SK-N-SH (cell line): Measurements from ENCODE around the gene LRRC27. TPM values are rescaled to one million over a fixed set of nuclear protein-coding genes. Genes with fewer than 3 reads are reported as not detected.

ENCODE experiments used
- CTCF ChIA-PET: fragments of 300-600, 350-600 bp; formaldehyde crosslinking; extraction: SDS; loops from one replicate; lab custom pipeline; 2021; lab: Yijun Ruan, JAX
- POLR2A ChIA-PET: fragments of 350-600 bp; sonication (Branson Sonifier 250); formaldehyde crosslinking; extraction: SDS; loops from one replicate; lab custom pipeline; 2020; ENCODE audit warnings: antibody characterized with exemption, inconsistent platforms; lab: Yijun Ruan, JAX
- DNase-seq: peaks from one replicate; pipeline ENCODE4 v3.0.0; 2012
- H2AFZ ChIP-seq: fragments of 200-600 bp; sonication (generic); 2 replicates; pipeline ENCODE4 v1.8.1; 2016; ENCODE audit warnings: antibody characterized with exemption, mild to moderate bottlenecking, low read depth
- H3F3A ChIP-seq: fragments of 200-600 bp; sonication (generic); replicated peaks from 2 replicates; pipeline ENCODE3; 2016; ENCODE audit warnings: antibody characterized with exemption, mild to moderate bottlenecking; ENCODE audit not compliant: insufficient read depth
- H3K27ac ChIP-seq, 2 experiments: fragments of 200-500 bp in 1 of 2; fragments of 200-600 bp in 1 of 2; sonication (Bioruptor generic) in 1 of 2; sonication (generic), shearing (Covaris generic) in 1 of 2; 2 replicates each; pipeline versions ENCODE4 v1.5.1 to v1.6.1; 2014 to 2016; ENCODE audit warnings: low read depth in 2 of 2, inconsistent platforms in 1 of 2, low read length in 1 of 2, mild to moderate bottlenecking in 1 of 2, mixed read lengths in 1 of 2
- H3K27me3 ChIP-seq: fragments of 200-600 bp; sonication (generic), shearing (Covaris generic); 2 replicates; pipeline ENCODE4 v1.6.1; 2016; ENCODE audit warnings: mixed run types; ENCODE audit not compliant: insufficient read depth
- H3K36me3 ChIP-seq, 2 experiments: fragments of 200-500 bp in 1 of 2; fragments of 200-600 bp in 1 of 2; sonication (Bioruptor generic) in 1 of 2; sonication (generic) in 1 of 2; replicated peaks in 1 of 2; 2 replicates each; pipeline versions ENCODE3 to v1.5.1; 2014 to 2016; ENCODE audit warnings: low read length in 1 of 2, mild to moderate bottlenecking in 1 of 2; ENCODE audit not compliant: insufficient read depth in 2 of 2, control insufficient read depth in 1 of 2
- H3K4me1 ChIP-seq, 2 experiments: fragments of 200-500 bp in 1 of 2; fragments of 200-600 bp in 1 of 2; sonication (Bioruptor generic) in 1 of 2; sonication (generic), shearing (Covaris generic) in 1 of 2; 2 replicates each; pipeline versions ENCODE4 v1.5.1 to v1.6.1; 2014 to 2016; ENCODE audit warnings: low read depth in 1 of 2, low read length in 1 of 2, mixed run types in 1 of 2; ENCODE audit not compliant: insufficient read depth in 2 of 2, control insufficient read depth in 1 of 2
- H3K4me2 ChIP-seq: fragments of 200-600 bp; sonication (generic), shearing (Covaris generic); 2 replicates; pipeline ENCODE4 v1.6.1; 2017; ENCODE audit warnings: mixed run types
- H3K4me3 ChIP-seq, 2 experiments: fragments of 200-500 bp in 1 of 2; fragments of 200-600 bp in 1 of 2; sonication (Bioruptor generic) in 1 of 2; sonication (generic), shearing (Covaris generic) in 1 of 2; 2 replicates each; pipeline versions ENCODE4 v1.5.1 to v1.8.1; 2014 to 2016; ENCODE audit warnings: low read depth in 2 of 2, inconsistent platforms in 1 of 2, low read length in 1 of 2, mild to moderate bottlenecking in 1 of 2, mixed read lengths in 1 of 2, moderate library complexity in 1 of 2
- H3K79me2 ChIP-seq: fragments of 200-600 bp; sonication (generic); 2 replicates; pipeline ENCODE4 v1.8.1; 2017; ENCODE audit warnings: mild to moderate bottlenecking; ENCODE audit not compliant: insufficient read depth
- H3K9ac ChIP-seq: fragments of 200-600 bp; sonication (generic); 2 replicates; pipeline ENCODE4 v1.6.1; 2017; ENCODE audit warnings: mixed run types
- H3K9me2 ChIP-seq: fragments of 200-600 bp; sonication (generic); 2 replicates; pipeline ENCODE4 v1.6.1; 2017; ENCODE audit warnings: mixed run types
- H3K9me3 ChIP-seq: fragments of 200-600 bp; sonication (generic); 2 replicates; pipeline ENCODE4 v1.6.1; 2017; ENCODE audit warnings: mixed run types, mild to moderate bottlenecking, moderate library complexity
- H4K20me1 ChIP-seq: fragments of 200-600 bp; sonication (generic); 2 replicates; pipeline ENCODE4 v1.6.1; 2017; ENCODE audit warnings: mild to moderate bottlenecking, mixed run types; ENCODE audit not compliant: insufficient read depth
- CHD2 ChIP-seq: fragments of 150-350 bp; IDR thresholded peaks from 2 replicates; pipeline ENCODE4 v1.6.1; 2018; ENCODE audit warnings: low read length; ENCODE audit not compliant: partially characterized antibody
- EP300 ChIP-seq, 2 experiments: IDR thresholded peaks; 2 replicates each; pipeline versions ENCODE4 v1.4.0 to v1.6.1; 2012; ENCODE audit warnings: borderline replicate concordance in 1 of 2, low read depth in 1 of 2, low read length in 1 of 2
- EZH2phosphoT487 ChIP-seq: fragments of 200-600 bp; sonication (generic); IDR thresholded peaks from 2 replicates; pipeline ENCODE4 v1.6.1; 2017; ENCODE audit warnings: low read depth, mixed run types, mild to moderate bottlenecking, antibody characterized with exemption, moderate library complexity, borderline replicate concordance
- FOSL2 ChIP-seq: IDR thresholded peaks from 2 replicates; pipeline ENCODE4 v1.4.0; 2012; ENCODE audit warnings: low read depth, mild to moderate bottlenecking, moderate library complexity, borderline replicate concordance
- FOXM1 ChIP-seq: IDR thresholded peaks from 2 replicates; pipeline ENCODE4 v1.4.0; 2012; ENCODE audit warnings: low read depth, mild to moderate bottlenecking
- GABPA ChIP-seq: IDR thresholded peaks from 2 replicates; pipeline ENCODE4 v1.4.0; 2012; ENCODE audit warnings: low read depth, mild to moderate bottlenecking
- MXI1 ChIP-seq: IDR thresholded peaks from 2 replicates; pipeline ENCODE4 v1.6.1; 2012; ENCODE audit warnings: mild to moderate bottlenecking, low read depth, low read length, improper control_type of control experiment
- POLR2AphosphoS5 ChIP-seq: IDR thresholded peaks from 2 replicates; pipeline ENCODE4 v1.6.1; 2012; ENCODE audit warnings: low read depth, low read length
- RAD21 ChIP-seq: IDR thresholded peaks from 2 replicates; pipeline ENCODE4 v1.6.1; 2012; ENCODE audit warnings: mild to moderate bottlenecking, low read length
- RCOR1 ChIP-seq: fragments of 150-350 bp; IDR thresholded peaks from 2 replicates; pipeline ENCODE4 v1.6.1; 2017; ENCODE audit warnings: antibody characterized with exemption, low read length
- RFX5 ChIP-seq: IDR thresholded peaks from 2 replicates; pipeline ENCODE4 v1.6.1; 2012; ENCODE audit warnings: mild to moderate bottlenecking, improper control_type of control experiment, low read length
- RXRA ChIP-seq: IDR thresholded peaks from 2 replicates; pipeline ENCODE4 v1.4.0; 2012; ENCODE audit warnings: low read depth, mild to moderate bottlenecking, borderline replicate concordance
- SMC3 ChIP-seq: IDR thresholded peaks from 2 replicates; pipeline ENCODE4 v1.6.1; 2012; ENCODE audit warnings: low read depth, low read length, improper control_type of control experiment
- TAF1 ChIP-seq: IDR thresholded peaks from 2 replicates; pipeline ENCODE4 v1.6.1; 2012; ENCODE audit warnings: low read depth, mild to moderate bottlenecking, low read length, moderate library complexity, borderline replicate concordance
- USF1 ChIP-seq: IDR thresholded peaks from 2 replicates; pipeline ENCODE4 v1.4.0; 2012; ENCODE audit warnings: low read depth, borderline replicate concordance
- WGBS: methylation state at CpG from one replicate; pipeline ENCODE4 v1.1.6; 2017; ENCODE audit warnings: low lambda C conversion rate; 5-methylcytosine and 5-hydroxymethylcytosine counted together
- polyA plus RNA-seq, 3 experiments: library from polyadenylated mRNA; depleted of rRNA; stranded (reverse); fragments of >200 nt; gene quantifications; 2 replicates each; pipeline ENCODE4 v1.2.3, GENCODE V29; 2012
- TF ChIP-seq, protein P1 (sequence below): IDR thresholded peaks from 2 replicates; pipeline ENCODE4 v1.6.1; 2012; ENCODE audit warnings: mild to moderate bottlenecking, low read depth, low read length, moderate library complexity
- TF ChIP-seq, protein P2 (sequence below): IDR thresholded peaks from 2 replicates; pipeline ENCODE4 v1.4.0; 2012; ENCODE audit warnings: low read depth
- TF ChIP-seq, protein P3 (sequence below): fragments of 150-350 bp; IDR thresholded peaks from 2 replicates; pipeline ENCODE4 v1.6.1; 2016; ENCODE audit warnings: mild to moderate bottlenecking, low read depth, low read length
- TF ChIP-seq, protein P4 (sequence below): fragments of 150-350 bp; IDR thresholded peaks from 2 replicates; pipeline ENCODE4 v1.6.1; 2017; ENCODE audit warnings: antibody characterized with exemption, low read length, low read depth, borderline replicate concordance

Gene LRRC27
- polyA plus RNA-seq, 1 of the 3 experiments (the other 2 are of a cell fraction): 10.0 TPM

- Histone ChIP-seq H2AFZ (no peak overlapping the region), H3K4me2 (no peak overlapping the region), H3K4me1 (peaks cover 0 to 73% of the 10 kb centered on the region in 2 experiments; a peak in 2 of 4 replicates), H3K9ac (no peak overlapping the region), H3F3A (no peaks in the 10 kb centered on the region), H3K9me2 (no peaks in the 10 kb centered on the region), H3K4me3 (no peak overlapping the region), H3K36me3 (no peaks in the 10 kb centered on the region), H3K27me3 (no peaks in the 10 kb centered on the region), H4K20me1 (no peaks in the 10 kb centered on the region), H3K79me2 (no peaks in the 10 kb centered on the region), H3K27ac (peak overlapping the region in 1 of 2 experiments; percentile 83; a peak in 2 of 4 replicates), H3K9me3 (no peaks in the 10 kb centered on the region)
- TF ChIP-seq RCOR1: peak; percentile 18; the same call in 1 of the 2 replicates
- no peak for TF ChIP-seq TAF1
- 0 out of 2 replicates have a peak, but pooled peaks have one; percentile 2 for TF ChIP-seq RAD21
- TF ChIP-seq CHD2: peak; percentile 28
- peak in 1 of 2 experiments; percentile 64; a peak in 1 of 4 replicates for TF ChIP-seq EP300 (IDR thresholded peaks at IDR 0.05; ENCODE audit: borderline replicate concordance in 1 of 2, low read depth in 1 of 2, low read length in 1 of 2)
- TF ChIP-seq MXI1: 0 out of 2 replicates have a peak, but pooled peaks have one; percentile 23
- whole genome bisulfite sequencing: 65% methylated on average over 13 of the region's 28 CpGs
- ChIA-PET POLR2A (no interaction called here), CTCF (interaction anchor here (0.6 to 1.9 kb wide), 5 partner anchors 10 to 271 kb away, joined by 3 to 5 read pairs (median 5); no protein-coding TSS in a partner anchor)
- DNase-seq: peak; percentile 90
These were observed 35.1 kb upstream of the LRRC27 start for GRCh38 chr10:132296666-132297443.

DNA sequence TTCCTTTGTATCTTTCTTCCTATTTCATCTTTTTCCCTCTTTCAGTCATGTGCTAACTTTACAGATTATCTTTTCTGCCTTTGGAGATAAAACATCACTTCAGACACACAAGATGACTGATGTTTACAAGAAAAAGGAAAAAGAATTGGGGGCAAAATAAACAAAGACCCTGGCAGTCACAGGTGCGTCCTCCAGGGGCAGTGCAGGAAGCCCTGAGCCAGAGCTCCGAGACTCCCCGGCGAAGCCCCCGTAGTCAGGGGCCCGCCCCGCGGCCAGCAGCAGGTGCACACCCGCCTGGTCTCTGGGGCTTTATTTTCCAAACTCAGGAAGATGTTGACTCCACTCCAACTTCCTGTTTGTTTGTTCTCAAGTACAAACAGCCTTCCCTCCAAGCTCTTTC is 34.5 kb upstream of the LRRC27 start:
- CTCF ChIA-PET: interaction anchor here (0.7 to 1.9 kb wide), 5 partner anchors 10 to 346 kb away, joined by 3 to 5 read pairs (median 3); no protein-coding TSS in a partner anchor
- WGBS: 85% methylated on average over 9 of the region's 9 CpGs
- no peak for TF ChIP-seq MXI1
- no peak for TF ChIP-seq USF1
- no peak for TF ChIP-seq FOXM1
- TF ChIP-seq, protein P1, sequence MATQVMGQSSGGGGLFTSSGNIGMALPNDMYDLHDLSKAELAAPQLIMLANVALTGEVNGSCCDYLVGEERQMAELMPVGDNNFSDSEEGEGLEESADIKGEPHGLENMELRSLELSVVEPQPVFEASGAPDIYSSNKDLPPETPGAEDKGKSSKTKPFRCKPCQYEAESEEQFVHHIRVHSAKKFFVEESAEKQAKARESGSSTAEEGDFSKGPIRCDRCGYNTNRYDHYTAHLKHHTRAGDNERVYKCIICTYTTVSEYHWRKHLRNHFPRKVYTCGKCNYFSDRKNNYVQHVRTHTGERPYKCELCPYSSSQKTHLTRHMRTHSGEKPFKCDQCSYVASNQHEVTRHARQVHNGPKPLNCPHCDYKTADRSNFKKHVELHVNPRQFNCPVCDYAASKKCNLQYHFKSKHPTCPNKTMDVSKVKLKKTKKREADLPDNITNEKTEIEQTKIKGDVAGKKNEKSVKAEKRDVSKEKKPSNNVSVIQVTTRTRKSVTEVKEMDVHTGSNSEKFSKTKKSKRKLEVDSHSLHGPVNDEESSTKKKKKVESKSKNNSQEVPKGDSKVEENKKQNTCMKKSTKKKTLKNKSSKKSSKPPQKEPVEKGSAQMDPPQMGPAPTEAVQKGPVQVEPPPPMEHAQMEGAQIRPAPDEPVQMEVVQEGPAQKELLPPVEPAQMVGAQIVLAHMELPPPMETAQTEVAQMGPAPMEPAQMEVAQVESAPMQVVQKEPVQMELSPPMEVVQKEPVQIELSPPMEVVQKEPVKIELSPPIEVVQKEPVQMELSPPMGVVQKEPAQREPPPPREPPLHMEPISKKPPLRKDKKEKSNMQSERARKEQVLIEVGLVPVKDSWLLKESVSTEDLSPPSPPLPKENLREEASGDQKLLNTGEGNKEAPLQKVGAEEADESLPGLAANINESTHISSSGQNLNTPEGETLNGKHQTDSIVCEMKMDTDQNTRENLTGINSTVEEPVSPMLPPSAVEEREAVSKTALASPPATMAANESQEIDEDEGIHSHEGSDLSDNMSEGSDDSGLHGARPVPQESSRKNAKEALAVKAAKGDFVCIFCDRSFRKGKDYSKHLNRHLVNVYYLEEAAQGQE: no peak
- TF ChIP-seq, protein P2, sequence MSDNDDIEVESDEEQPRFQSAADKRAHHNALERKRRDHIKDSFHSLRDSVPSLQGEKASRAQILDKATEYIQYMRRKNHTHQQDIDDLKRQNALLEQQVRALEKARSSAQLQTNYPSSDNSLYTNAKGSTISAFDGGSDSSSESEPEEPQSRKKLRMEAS: no peak
- no peak for TF ChIP-seq POLR2AphosphoS5
- no peak for TF ChIP-seq CHD2
- TF ChIP-seq SMC3: no peak
- no peak for TF ChIP-seq FOSL2
- TF ChIP-seq, protein P3, sequence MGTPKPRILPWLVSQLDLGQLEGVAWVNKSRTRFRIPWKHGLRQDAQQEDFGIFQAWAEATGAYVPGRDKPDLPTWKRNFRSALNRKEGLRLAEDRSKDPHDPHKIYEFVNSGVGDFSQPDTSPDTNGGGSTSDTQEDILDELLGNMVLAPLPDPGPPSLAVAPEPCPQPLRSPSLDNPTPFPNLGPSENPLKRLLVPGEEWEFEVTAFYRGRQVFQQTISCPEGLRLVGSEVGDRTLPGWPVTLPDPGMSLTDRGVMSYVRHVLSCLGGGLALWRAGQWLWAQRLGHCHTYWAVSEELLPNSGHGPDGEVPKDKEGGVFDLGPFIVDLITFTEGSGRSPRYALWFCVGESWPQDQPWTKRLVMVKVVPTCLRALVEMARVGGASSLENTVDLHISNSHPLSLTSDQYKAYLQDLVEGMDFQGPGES: no peak
- TF ChIP-seq EZH2phosphoT487: no peak
- no peak for TF ChIP-seq RXRA
- TF ChIP-seq GABPA: no peak
- TF ChIP-seq, protein P4, sequence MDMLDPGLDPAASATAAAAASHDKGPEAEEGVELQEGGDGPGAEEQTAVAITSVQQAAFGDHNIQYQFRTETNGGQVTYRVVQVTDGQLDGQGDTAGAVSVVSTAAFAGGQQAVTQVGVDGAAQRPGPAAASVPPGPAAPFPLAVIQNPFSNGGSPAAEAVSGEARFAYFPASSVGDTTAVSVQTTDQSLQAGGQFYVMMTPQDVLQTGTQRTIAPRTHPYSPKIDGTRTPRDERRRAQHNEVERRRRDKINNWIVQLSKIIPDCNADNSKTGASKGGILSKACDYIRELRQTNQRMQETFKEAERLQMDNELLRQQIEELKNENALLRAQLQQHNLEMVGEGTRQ: no peak
- TF ChIP-seq RFX5: no peak

More for the DNA sequence above, 34.5 kb upstream of the LRRC27 start:
- Histone ChIP-seq H3F3A (no peaks in the 10 kb centered on the region), H3K36me3 (no peaks in the 10 kb centered on the region), H3K4me2 (no peak overlapping the region), H3K4me1 (peaks cover 0 to 67% of the 10 kb centered on the region in 2 experiments; a peak in 2 of 4 replicates), H3K4me3 (no peak overlapping the region), H3K79me2 (no peaks in the 10 kb centered on the region), H3K9me2 (no peaks in the 10 kb centered on the region), H2AFZ (no peak overlapping the region), H3K27ac (peak overlapping the region in 1 of 2 experiments; percentile 83; a peak in 1 of 4 replicates), H4K20me1 (no peaks in the 10 kb centered on the region), H3K27me3 (no peaks in the 10 kb centered on the region), H3K9me3 (no peaks in the 10 kb centered on the region), H3K9ac (no peak overlapping the region)
- no peak for DNase-seq
- POLR2A ChIA-PET: no interaction called here
